Activated CD4-positive, CD25-positive, alpha-beta regulatory T cell treated with anti-CD3 and anti-CD28 coated beads, Interleukin-2, amount 50 U/mL, for 24 hours (primary cell): ENCODE measurements around the gene ASB10.

Source experiments
- ATAC-seq, 2 donors: fragments of 150-1000 bp; cut with Tn5 transposase; one replicate each; pipeline ENCODE4 v1.10.0; 2021; ENCODE audit warnings: mild to moderate bottlenecking in 1 of 2, moderate library complexity in 1 of 2

Gene ASB10

DNA sequence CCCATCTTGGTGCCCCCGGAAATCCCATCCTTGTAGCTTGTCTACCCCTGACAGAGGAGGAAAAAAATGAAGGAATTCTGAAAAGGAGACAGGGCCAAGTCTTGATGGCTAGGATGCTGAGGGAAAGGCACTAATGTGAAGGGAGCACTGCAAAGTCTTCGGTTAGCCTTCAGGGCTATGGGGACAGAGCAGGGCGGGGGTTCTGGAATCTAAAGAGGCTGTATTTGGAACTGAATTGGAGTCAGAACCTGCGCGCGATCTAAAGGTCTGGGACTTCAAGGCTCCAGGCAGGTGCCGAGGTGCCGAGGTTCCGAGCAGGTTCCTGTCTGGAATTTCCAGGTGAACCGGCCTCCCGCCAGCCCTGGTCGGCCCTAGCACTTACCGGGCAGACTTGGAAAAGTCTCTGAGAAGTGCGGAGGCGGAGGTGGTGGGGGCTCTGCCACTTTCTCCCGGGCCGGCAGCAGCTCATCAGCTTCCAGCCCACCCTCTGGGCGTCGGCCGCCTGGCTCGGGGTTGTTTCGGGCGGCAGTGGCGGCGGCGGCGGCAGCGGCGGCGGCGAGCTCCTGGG, 20.3 kb downstream of the ASB10 start:
- no peak for ATAC-seq

DNA sequence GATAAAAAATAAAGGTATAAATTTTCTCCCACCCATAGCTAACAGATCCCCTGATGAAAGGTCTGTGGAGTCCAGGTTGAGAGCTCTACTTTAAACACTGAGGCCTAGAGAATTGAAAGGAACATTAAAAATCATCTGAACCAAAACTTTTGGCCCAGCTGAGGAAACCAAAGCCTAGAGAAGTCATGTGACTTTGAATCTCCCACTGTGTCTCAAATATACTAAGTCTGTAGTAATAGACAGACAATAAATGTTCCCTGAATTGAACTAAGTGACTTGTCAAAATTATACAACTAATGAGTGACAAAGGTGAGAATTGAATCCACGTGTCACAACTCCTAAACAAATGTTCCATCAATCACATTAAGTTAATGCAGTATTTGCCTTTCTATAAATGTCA, 25.3 kb downstream of the ASB10 start:
- ATAC-seq = no peak

DNA sequence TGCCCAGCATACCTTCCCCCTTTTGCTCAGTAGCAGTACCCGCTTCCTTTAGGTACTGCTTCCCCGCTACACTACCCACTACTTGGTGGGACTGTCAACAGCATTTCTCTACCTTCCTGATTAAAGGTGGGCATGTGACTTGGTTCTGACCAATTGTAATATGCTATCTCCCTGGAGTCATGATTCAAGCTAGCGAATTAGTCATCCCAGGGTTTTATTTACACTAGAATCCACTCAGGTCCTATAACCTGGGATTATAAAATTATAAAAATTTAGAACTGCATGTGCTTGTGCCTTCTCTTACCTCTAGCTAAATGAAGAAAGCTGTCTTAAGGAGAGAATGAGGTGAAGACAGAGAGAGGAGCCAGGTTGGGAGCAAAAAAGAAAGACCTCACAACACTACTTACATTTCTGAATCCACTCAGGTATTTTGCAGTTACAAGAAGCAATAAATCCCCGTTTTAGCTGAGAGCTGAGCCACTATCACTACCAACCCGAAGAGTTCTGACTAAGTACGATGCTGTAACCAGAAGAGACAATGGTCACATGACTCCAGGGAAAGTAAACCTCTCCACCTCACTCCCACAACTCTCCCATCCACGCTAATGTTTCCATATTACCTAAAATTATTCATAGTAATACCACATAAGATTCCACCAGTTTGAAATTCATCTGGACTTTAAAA, 29.3 kb downstream of the ASB10 start:
- no peak for ATAC-seq

DNA sequence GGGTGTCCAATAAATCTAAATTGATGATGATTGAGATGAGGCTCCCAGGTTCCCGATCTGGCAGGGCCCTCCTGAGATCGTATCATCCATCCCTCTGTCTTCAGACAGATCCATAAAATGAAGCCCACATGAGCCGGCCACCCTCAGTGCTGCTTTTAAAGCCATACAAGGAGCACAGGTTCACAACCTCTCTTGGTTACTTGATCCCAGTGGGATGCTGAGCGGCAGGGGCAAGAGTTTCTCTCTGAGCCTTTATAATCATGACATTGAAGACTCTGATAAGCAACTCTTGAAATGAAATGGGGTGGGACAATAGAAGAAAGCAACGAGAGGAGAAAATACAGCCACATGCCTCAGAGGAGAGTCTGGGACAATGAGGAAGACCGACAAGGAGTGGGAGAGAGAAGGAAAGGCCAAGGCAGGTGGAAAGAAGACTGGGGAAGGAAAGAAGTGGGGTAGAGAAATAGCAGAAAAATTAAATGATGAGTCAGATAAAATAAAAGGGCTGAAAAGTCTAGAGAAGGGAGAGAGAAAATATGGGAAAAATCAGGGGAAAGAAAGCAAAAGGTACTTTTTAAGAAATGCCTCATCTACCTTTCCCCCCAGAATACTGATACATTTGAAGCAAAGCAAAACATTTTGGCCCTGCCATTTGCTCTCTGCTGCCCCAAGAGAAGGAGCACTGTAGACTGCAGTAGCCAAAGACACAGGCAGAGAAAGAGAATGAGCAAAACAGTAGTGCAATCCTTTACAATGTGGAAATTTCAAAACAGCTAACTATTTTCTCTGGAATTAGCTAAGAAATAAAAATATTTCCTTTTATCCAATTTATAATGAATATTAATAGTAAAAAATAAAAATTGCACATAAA, 34.2 kb downstream of the ASB10 start:
- no peak for ATAC-seq

DNA sequence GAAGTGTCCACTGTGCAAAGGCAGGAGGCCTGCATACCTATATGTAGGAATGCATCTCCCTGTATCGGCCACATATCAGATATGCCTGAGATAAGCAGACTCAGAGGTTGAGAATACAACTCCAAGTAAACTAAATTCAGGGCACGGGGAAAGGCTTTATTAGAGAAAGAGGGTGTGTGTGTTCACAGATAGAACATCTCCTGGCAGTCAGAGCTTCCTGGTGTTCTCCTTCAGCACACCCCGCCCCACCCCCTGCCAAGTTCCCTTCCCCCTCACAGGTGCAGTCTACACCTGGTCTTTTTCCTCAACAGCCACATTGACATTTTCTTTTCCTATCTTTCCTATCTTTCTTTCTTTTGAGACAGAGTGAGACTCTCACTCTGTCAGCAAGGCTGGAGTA, 36.7 kb downstream of the ASB10 start:
- ATAC-seq = no peak

DNA sequence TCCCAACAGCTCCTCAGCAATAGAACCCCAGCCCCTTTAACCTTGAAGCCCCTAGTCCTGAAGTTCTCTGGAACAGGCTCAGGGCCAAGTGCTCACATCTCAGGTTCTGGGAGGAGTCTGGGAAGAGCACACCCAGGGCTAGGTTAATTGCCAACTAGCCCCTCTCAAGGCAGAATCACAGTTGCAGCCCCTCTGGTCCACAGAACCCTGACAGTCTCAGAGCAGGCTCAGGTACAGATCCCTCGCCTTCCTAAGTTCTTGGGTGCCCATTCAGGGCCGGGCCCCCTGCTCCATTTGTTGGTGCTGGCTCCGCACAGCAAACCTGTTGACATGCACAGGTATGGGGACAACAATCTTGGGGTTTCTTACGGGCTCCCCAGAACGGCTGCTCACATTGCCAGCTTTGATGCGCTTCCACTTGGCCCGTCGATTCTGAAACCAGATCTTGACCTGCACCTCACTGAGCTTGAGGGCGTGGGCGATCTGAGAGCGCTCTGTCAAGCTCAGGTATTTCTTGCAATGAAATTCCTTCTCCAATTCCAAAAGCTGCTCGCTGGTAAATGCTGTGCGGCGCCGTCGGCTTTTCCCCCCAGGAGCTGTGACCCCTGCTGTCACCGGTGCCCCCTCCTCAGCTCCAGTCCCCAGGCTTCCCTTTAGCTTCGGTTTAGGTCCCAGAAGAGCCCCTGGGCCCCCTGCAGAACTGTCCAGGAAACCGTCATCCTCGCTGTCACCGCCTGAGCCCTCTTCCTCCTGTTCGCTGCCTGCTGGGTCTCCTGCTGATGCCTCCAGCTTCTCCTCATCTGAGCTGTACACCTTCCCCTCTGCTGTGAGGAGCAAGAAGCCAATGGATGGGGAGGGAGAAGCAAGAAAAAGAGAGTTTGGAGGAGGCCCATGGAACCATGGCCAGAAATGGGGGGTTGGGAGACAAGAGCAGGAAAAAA, 38.5 kb downstream of the ASB10 start:
- ATAC-seq = no peak

DNA sequence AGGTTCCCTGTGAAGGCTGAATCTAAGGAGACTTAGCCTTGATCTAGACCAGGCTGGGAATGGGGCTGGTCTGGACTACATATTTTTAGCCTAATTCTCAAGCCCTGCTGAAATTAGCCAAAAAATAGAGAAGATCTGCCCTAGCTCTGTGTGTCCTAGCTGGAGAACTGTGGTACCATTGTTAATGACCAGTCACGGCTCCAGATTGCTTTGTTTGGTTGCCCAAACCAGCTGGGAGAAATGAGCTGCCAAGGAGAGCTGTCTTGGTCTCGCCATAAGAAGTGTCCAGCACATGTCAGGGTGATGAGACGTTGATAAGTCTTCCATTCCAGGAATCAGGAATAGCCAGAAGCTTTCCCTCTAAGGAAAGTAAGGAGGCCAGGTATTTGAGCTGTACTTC, 40.3 kb downstream of the ASB10 start:
- no peak for ATAC-seq

DNA sequence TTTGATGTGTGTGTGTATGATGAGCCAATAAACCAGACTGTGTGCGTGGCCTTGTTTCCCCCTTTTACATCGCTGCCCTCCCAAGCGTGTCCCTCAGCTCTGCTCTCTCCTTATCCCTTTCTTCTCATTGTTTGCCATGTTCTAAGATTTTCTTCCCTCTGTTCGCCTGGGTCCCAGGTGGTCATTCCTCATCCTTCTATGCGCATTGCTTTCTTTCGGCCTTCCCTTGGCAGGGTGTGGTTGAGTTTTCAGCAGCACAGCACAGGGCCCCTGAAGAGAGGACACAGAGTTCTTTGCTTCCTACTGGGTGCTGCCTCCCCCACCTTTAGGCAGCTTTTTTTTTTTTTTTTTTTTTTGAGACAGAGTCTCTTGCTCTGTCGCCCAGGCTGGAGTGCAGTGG, 42.7 kb downstream of the ASB10 start:
- no peak for ATAC-seq

DNA sequence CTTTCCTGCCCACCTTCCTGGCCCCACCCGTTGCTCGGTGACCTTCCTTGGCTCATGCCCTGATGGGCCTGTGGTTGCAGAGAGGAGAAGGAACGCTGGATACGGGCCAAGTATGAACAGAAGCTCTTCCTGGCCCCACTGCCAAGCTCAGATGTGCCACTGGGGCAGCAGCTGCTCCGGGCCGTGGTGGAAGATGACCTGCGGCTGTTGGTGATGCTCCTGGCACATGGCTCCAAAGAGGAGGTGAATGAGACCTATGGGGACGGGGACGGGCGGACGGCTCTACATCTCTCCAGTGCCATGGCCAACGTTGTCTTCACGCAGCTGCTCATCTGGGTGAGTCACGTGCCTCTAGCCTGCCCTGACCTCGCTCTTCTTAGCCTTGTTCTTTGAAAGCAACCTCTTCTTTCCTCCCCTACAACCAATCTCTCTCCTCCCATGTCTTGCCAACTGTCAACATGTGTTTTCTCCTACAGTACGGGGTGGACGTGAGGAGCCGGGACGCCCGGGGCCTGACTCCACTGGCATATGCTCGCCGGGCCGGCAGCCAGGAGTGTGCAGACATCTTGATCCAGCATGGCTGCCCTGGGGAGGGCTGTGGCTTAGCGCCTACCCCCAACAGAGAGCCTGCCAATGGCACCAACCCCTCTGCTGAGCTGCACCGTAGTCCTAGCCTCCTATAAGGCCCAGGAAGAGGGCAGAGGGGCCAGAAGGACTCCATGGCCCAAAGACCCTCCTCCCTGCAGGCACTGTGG, 43.6 kb downstream of the ASB10 start:
- ATAC-seq = no peak

DNA sequence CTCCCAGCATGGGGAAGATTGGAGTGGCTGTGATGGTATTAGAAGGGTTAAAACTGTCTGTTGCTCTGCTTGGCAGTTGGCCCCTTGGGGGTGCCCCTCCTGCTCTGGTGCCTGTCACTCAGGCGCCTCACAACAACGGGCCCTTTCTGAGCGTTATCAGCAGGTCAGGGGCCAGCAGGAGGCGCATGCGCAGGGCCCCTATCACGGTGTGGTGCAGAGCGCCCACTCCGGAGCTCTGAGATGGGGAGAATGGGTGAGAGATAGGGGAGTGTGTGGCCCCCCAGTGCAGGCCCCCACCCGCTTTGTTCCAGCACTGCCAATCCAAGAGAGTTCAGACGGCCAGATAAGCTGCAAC, 44.4 kb downstream of the ASB10 start:
- ATAC-seq = no peak

DNA sequence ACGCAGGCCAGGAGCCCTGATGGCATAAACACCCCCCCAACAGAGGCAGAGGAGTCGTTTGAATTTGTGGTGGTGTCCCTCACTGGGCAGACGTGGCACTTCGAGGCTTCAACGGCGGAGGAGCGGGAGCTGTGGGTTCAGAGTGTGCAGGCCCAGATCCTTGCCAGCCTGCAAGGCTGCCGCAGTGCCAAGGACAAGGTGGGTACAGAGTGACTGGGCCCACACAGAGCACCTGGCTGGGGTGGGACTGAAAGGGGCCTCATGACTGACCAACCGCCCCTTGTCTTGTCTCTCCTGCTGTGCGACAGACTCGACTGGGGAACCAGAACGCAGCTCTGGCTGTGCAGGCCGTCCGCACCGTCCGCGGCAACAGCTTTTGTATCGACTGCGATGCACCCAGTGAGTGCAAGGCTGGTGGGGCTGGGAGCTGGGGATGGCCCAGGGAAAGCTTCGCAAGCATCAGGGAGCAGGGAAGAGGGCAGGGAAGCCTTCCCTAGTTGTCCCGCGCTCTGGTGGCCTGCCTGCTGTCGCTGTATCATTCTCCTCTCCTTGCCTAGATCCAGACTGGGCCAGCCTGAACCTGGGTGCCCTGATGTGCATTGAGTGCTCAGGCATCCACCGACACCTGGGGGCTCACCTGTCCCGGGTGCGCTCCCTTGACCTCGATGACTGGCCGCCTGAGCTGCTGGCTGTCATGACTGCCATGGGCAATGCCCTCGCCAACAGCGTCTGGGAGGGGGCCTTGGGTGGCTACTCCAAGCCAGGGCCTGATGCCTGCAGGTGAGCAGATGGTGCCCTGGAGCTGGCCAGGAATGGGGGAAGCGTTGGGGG, 45.0 kb downstream of the ASB10 start:
- no peak for ATAC-seq

DNA sequence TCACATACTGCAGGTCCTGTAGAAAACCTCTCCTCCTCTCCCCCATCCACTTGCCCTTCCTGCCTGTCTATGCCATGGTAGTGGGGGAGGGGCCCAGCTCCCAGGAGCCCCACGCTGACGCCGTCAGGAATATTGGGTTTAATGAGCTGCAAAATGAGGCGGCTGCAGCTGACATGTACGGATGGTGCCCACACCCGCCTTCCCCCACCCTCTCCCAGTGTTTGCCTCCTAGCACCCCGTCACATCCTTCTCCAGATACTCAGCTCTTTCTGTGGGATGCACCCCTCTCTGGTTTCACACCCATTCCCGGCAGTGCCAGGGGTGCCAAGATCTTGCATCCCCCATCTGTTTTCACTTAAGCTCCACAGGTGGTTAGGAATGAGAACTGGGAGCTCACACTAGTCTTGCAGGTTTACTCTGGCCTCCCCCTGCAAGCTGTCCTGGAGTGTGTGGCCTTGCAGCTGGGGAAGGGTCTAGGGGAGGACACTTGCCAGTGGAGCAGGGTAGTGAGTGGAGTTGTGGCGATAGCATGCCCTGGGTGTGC, 45.7 kb downstream of the ASB10 start:
- no peak for ATAC-seq

DNA sequence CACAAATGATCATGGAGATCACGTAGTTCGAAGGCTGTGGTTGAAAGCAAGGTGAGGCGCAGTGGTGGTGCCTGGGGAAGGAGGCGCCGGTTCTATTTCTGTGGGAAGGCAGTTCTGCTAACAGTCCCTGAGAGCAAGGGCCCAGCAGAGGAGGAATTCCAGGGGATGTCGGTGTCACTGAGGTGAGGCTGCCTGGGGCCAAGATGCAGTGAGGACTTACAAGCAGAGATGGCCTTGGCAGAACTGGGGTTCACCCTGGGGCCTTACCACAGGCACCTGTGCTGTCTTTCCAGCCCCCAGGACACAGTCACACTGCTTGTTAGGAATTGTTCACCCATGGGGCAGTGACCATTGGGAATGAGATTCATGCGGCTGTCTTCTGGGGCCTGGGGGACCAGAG, 46.2 kb downstream of the ASB10 start:
- ATAC-seq = no peak

DNA sequence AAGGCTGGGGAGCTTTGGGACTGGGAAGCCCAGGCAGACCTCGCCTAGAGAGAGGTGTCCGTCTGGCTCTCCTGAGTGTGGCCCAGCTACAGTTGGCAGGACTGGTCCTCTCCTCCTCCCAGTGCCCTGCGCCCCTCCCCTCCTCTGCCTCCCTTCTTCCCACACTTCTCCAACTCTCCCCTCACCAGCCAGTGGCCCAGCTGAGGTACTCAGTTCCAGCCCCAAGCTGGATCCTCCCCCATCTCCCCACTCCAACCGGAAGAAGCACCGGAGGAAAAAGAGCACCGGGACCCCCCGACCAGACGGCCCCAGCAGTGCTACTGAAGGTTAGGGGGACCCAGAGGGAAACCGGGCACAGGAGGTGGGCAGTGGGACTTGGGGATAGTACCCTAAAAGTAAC, 47.3 kb downstream of the ASB10 start:
- no peak for ATAC-seq

DNA sequence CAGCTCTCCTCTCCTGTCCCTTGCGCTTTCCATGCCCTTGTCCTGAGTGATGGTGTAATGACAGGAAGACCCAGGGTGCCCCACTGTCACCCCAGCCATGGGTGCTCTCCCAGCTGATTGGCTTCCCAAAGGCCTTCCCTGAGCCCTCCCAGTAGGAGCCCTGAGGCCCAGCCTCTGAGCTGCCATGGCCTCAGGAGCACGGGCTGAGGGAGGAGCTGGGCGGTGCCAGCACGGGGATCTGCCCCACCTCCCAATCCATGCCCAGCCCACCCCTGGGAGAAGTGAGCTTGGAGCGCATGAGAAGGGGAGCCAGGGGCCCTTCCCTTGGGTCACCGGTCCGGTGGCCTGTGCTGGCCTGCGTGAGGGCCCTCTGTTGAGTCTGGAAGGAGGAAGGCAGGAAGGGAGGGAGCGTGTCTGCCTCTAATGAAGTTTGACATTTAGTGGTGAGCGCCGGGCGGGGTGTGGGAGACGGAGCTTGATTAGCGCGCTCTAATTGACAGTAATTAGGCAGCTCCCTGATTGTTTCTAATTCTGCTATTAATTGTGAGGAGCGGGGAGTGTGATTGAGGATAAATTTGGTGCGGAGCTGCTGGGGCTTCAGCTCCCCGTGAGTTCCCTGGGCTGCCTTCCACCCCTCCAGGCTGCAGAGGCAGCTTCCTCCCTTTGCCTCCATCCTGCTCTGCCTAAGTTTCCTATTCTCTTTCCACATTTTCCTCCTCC, 47.8 kb downstream of the ASB10 start:
- no peak for ATAC-seq

DNA sequence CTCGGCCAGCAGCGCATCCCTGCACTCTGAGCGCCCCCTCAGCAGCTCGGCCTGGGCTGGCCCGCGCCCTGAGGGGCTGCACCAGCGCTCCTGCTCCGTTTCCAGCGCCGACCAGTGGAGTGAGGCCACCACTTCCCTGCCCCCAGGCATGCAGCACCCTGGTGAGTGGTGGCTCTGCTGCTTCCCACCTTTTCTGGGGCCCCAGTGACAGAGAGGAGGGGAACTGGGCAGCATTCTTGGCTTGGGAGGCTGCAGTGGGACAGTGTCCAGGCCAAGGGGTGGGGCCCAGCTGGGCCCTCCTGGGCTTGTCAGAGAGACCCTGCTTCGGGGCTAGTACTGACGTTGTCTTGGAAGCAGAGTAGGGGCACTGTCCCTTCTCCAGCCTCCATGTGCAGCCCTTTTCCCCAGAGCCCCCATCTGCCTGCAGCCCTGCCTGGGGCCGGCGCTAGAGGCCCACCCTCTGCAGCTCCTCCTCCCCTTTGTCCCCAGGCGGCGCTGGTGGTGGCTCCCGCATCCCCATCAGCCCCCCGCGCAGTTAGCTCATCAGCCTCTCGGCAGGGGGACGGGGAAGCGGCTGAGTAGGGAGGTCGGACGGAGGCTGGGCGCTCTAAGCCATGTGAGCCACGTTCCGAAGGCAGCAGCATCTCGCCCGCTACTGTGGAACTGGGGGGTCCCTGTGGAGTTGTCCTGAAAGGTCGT, 48.7 kb downstream of the ASB10 start:
- ATAC-seq = no peak

DNA sequence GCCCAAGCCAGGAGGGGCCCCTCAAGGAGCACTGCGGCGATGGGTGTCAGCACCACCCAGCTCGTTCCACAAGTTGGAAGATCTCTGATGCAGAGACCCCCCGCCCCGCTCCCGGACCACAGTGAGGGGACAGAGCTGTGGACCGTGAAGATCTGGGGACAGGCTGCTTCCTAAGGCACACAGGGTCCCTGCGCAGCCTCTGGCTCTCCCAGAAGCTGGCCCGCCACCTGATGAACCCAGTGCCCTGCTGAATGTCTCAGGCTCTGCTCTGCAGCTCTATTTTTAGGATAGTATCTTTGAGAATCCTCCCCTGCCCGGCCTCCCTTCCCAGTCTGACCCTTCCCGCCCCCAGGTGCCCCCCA, 49.3 kb downstream of the ASB10 start:
- no peak for ATAC-seq

DNA sequence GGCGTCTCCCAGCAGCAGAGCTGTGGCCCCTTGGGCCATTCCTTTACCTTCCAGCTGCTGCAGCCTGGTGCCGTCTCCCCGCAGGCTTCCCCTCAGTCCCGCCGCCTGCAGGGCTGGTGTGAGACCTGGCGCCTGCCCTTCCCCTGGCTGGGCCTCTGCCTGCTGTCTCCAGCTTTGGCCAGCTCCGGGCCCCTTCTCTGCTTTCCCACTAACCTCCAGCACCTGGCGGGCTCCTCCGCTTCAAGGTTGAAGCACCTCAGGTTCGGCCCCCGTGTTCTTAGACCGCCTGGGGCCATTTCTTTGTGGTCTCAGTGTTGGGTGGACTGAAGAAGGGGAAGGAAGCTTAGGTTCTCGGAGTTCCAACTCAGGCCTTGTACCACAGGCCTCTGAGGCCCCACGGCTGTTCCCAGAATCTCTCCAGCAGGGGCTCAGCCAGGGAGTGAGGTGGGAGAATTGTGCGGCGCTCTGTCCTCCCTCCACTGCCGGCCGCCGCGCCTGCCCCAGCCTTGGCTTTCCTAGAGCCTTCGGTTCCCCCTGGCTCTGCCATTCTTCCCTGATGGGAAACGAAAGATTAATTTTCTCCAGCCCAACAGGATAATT, 49.9 kb downstream of the ASB10 start:
- ATAC-seq = no peak
